HCT116 (cell line): Measurements from ENCODE around the gene PAX7.

Experiments used
- CTCF ChIP-seq, 3 experiments: fragments of 200-600 bp in 1 of 3; sonication (generic) in 1 of 3; IDR thresholded peaks in 2 of 3; conservative IDR thresholded peaks in 1 of 3; 2 replicates each; pipeline ENCODE4 v1.5.1; 2012 to 2017; ENCODE audit warnings: low read depth in 2 of 3, low read length in 2 of 3, antibody characterized with exemption in 1 of 3, borderline replicate concordance in 1 of 3, control low read depth in 1 of 3, mild to moderate bottlenecking in 1 of 3, mixed read lengths in 1 of 3, mixed run types in 1 of 3, moderate library complexity in 1 of 3; ENCODE audit not compliant: insufficient read depth in 1 of 3
- EGR1 ChIP-seq: IDR thresholded peaks from 2 replicates; pipeline ENCODE4 v1.6.1; 2012; ENCODE audit warnings: low read depth
- ELF1 ChIP-seq: IDR thresholded peaks from 2 replicates; pipeline ENCODE4 v1.6.1; 2012; ENCODE audit warnings: low read depth, borderline replicate concordance
- EZH2 ChIP-seq: fragments of 200-600 bp; sonication (generic); IDR thresholded peaks from 2 replicates; pipeline ENCODE4 v1.6.1; 2017; ENCODE audit warnings: antibody characterized with exemption, mixed run types
- POLR2A ChIP-seq: IDR thresholded peaks from 2 replicates; pipeline ENCODE4 v1.7.0; 2011; ENCODE audit warnings: borderline replicate concordance; ENCODE audit not compliant: insufficient read depth, insufficient read length; ENCODE audit errors: extremely low read depth
- POLR2AphosphoS5 ChIP-seq: IDR thresholded peaks from 2 replicates; pipeline ENCODE4 v1.6.1; 2011; ENCODE audit warnings: mild to moderate bottlenecking, low read depth, low read length, moderate library complexity
- SIN3A ChIP-seq: IDR thresholded peaks from 2 replicates; pipeline ENCODE4 v1.6.1; 2012; ENCODE audit warnings: low read depth
- SP1 ChIP-seq: IDR thresholded peaks from 2 replicates; pipeline ENCODE4 v1.6.1; 2012; ENCODE audit warnings: low read depth
- SRF ChIP-seq: IDR thresholded peaks from 2 replicates; pipeline ENCODE4 v1.6.1; 2012; ENCODE audit warnings: low read depth
- YY1 ChIP-seq: IDR thresholded peaks from 2 replicates; pipeline ENCODE4 v1.6.1; 2011; ENCODE audit warnings: low read length, low read depth, moderate library complexity, mild to moderate bottlenecking; ENCODE audit not compliant: insufficient replicate concordance; ENCODE audit errors: extremely low read depth
- TF ChIP-seq, protein P1 (sequence below): IDR thresholded peaks from 2 replicates; pipeline ENCODE4 v1.6.1; 2012; ENCODE audit warnings: low read depth

DNA sequence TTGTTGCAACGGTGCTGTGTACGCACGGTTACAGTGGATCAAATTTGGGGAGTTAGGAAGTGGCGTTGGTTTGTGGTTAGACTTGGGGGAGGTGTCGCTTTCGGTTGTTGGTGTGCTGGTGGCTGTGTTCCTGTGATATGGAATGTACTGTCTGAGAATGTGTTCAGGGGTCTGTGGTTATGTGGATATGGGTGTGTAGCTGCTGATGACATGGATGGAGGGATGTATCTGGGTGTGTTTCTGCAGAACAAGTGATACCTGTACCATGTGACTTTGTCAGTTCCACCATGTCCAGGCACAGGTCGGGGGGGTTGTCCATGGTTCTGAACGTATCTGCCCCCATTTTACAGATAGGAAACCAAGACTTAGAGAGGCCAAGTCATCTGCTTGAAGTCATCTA lies 22.7 kb downstream of the PAX7 start:
- no peak for TF ChIP-seq EZH2
- no peak for TF ChIP-seq CTCF (IDR thresholded peaks at IDR 0.05 in 2 of 3, conservative IDR thresholded peaks at IDR 0.05 in 1 of 3; ENCODE audit: borderline replicate concordance in 1 of 3, insufficient read depth in 1 of 3, low read depth in 2 of 3, low read length in 2 of 3)
- TF ChIP-seq POLR2A = no peak
- no peak for TF ChIP-seq POLR2AphosphoS5
- TF ChIP-seq SIN3A = no peak
- no peak for TF ChIP-seq SRF
- TF ChIP-seq, protein P1, sequence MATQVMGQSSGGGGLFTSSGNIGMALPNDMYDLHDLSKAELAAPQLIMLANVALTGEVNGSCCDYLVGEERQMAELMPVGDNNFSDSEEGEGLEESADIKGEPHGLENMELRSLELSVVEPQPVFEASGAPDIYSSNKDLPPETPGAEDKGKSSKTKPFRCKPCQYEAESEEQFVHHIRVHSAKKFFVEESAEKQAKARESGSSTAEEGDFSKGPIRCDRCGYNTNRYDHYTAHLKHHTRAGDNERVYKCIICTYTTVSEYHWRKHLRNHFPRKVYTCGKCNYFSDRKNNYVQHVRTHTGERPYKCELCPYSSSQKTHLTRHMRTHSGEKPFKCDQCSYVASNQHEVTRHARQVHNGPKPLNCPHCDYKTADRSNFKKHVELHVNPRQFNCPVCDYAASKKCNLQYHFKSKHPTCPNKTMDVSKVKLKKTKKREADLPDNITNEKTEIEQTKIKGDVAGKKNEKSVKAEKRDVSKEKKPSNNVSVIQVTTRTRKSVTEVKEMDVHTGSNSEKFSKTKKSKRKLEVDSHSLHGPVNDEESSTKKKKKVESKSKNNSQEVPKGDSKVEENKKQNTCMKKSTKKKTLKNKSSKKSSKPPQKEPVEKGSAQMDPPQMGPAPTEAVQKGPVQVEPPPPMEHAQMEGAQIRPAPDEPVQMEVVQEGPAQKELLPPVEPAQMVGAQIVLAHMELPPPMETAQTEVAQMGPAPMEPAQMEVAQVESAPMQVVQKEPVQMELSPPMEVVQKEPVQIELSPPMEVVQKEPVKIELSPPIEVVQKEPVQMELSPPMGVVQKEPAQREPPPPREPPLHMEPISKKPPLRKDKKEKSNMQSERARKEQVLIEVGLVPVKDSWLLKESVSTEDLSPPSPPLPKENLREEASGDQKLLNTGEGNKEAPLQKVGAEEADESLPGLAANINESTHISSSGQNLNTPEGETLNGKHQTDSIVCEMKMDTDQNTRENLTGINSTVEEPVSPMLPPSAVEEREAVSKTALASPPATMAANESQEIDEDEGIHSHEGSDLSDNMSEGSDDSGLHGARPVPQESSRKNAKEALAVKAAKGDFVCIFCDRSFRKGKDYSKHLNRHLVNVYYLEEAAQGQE = no peak; the same call in none of the 2 replicates
- no peak for TF ChIP-seq ELF1
- TF ChIP-seq YY1 = no peak
- TF ChIP-seq EGR1 = no peak
- TF ChIP-seq SP1 = no peak
